HCT116 (cell line): ENCODE measurements around the gene KCNC4. TPM values are rescaled to one million over a fixed set of nuclear protein-coding genes. Genes with fewer than 3 reads are reported as not detected.

Source experiments
- ATAC-seq: fragments of 200-7000 bp; cut with Tn5 transposase; 2 replicates; pipeline ENCODE4 v1.9.1; 2020; ENCODE audit warnings: mild to moderate bottlenecking, moderate library complexity
- BruUV-seq: library from RNA; stranded (reverse); fragments of 400-500 nt; replicated peaks from 2 replicates; lab custom pipeline; 2021; lab: Mats Ljungman, UMichigan
- CTCF ChIA-PET: fragments of 300-600 bp; sonication (Branson Sonifier 250); formaldehyde crosslinking; loops from one replicate; lab custom pipeline; 2021; ENCODE audit warnings: antibody characterized with exemption; lab: Charles Lee
- POLR2A ChIA-PET: fragments of 300-600, 350-600 bp; sonication (Branson Sonifier 250); formaldehyde crosslinking; loops from one replicate; lab custom pipeline; 2021; ENCODE audit warnings: antibody characterized with exemption; lab: Charles Lee
- RAD21 ChIA-PET, 2 experiments: fragments of 300-600 bp; sonication (Branson Sonifier 250); formaldehyde crosslinking; loops; one replicate each; lab custom pipeline; 2023; ENCODE audit warnings: low total read pairs in 2 of 2; ENCODE audit not compliant: uncharacterized antibody in 2 of 2, unreplicated experiment in 2 of 2, low non-redundant PET in 1 of 2; lab: Charles Lee
- DNase-seq: peaks from one replicate; pipeline ENCODE4 v3.0.0-alpha.2; 2010; ENCODE audit warnings: low read depth, low spot score
- H2AFZ ChIP-seq: fragments of 200-600 bp; shearing (Covaris generic), sonication (generic); 2 replicates; pipeline ENCODE4 v1.6.1; 2017; ENCODE audit warnings: low read depth, mixed run types, mixed read lengths, antibody characterized with exemption, low read length; ENCODE audit not compliant: poor library complexity, severe bottlenecking
- H3K27ac ChIP-seq: 2 replicates; pipeline ENCODE4 v1.5.1; 2012; ENCODE audit warnings: low read depth, low read length
- H3K27me3 ChIP-seq: fragments of 200-600 bp; sonication (generic); 2 replicates; pipeline ENCODE4 v1.6.1; 2016; ENCODE audit warnings: mixed run types, low read length, mixed read lengths; ENCODE audit not compliant: insufficient read depth
- H3K36me3 ChIP-seq, 2 experiments: fragments of 200-500 bp in 1 of 2; fragments of 200-600 bp in 1 of 2; sonication (Bioruptor generic) in 1 of 2; sonication (generic) in 1 of 2; 2 replicates each; pipeline versions ENCODE4 v1.5.1 to v1.6.1; 2014 to 2016; ENCODE audit warnings: low read length in 2 of 2, inconsistent platforms in 1 of 2, mixed read lengths in 1 of 2, mixed run types in 1 of 2; ENCODE audit not compliant: insufficient read depth in 2 of 2, control insufficient read depth in 1 of 2
- H3K4me1 ChIP-seq, 2 experiments: fragments of 200-600 bp in 1 of 2; sonication (generic) in 1 of 2; 2 replicates each; pipeline versions ENCODE4 v1.5.1 to v1.6.1; 2012 to 2017; ENCODE audit warnings: low read length in 2 of 2, inconsistent platforms in 1 of 2, mild to moderate bottlenecking in 1 of 2, mixed read lengths in 1 of 2, mixed run types in 1 of 2, moderate library complexity in 1 of 2; ENCODE audit not compliant: insufficient read depth in 2 of 2, control insufficient read depth in 1 of 2
- H3K4me2 ChIP-seq: fragments of 200-600 bp; sonication (generic); 2 replicates; pipeline ENCODE4 v1.6.1; 2017; ENCODE audit warnings: mixed run types, low read length, mixed read lengths
- H3K4me3 ChIP-seq, 2 experiments: fragments of 200-600 bp in 1 of 2; sonication (generic) in 1 of 2; replicated peaks in 1 of 2; 2 replicates each; pipeline ENCODE4 v1.5.1; 2011 to 2016; ENCODE audit warnings: low read length in 2 of 2, control low read depth in 1 of 2, low read depth in 1 of 2, mild to moderate bottlenecking in 1 of 2, mixed read lengths in 1 of 2, mixed run types in 1 of 2
- H3K79me2 ChIP-seq: fragments of 200-600 bp; sonication (generic); 2 replicates; pipeline ENCODE4 v1.6.1; 2017; ENCODE audit warnings: mild to moderate bottlenecking, mixed run types, low read length, moderate library complexity, mixed read lengths; ENCODE audit not compliant: insufficient read depth
- H3K9ac ChIP-seq: fragments of 200-600 bp; sonication (generic); 2 replicates; pipeline ENCODE4 v1.6.1; 2016; ENCODE audit warnings: low read length, mixed read lengths
- H3K9me2 ChIP-seq: fragments of 200-600 bp; sonication (generic), shearing (Covaris generic); 2 replicates; pipeline ENCODE4 v1.6.1; 2017; ENCODE audit warnings: mixed run types, mild to moderate bottlenecking, moderate library complexity; ENCODE audit not compliant: insufficient read depth
- H3K9me3 ChIP-seq, 2 experiments: fragments of 200-500 bp in 1 of 2; fragments of 200-600 bp in 1 of 2; sonication (Bioruptor generic) in 1 of 2; sonication (generic) in 1 of 2; 2 replicates each; pipeline ENCODE4 v1.6.1; 2014 to 2017; ENCODE audit warnings: low read length in 2 of 2, mixed read lengths in 2 of 2, inconsistent platforms in 1 of 2, low read depth in 1 of 2, mild to moderate bottlenecking in 1 of 2, mixed run types in 1 of 2, moderate library complexity in 1 of 2; ENCODE audit not compliant: control insufficient read depth in 1 of 2, insufficient read depth in 1 of 2
- H4K20me1 ChIP-seq: fragments of 200-600 bp; sonication (generic), shearing (Covaris generic); 2 replicates; pipeline ENCODE4 v1.6.1; 2017; ENCODE audit warnings: mixed run types, mild to moderate bottlenecking, moderate library complexity; ENCODE audit not compliant: insufficient read depth
- CBX3 ChIP-seq: IDR thresholded peaks from 2 replicates; pipeline ENCODE4 v1.6.1; 2012; ENCODE audit warnings: low read depth
- CTCF ChIP-seq, 3 experiments: fragments of 200-600 bp in 1 of 3; sonication (generic) in 1 of 3; IDR thresholded peaks in 2 of 3; conservative IDR thresholded peaks in 1 of 3; 2 replicates each; pipeline ENCODE4 v1.5.1; 2012 to 2017; ENCODE audit warnings: low read depth in 2 of 3, low read length in 2 of 3, antibody characterized with exemption in 1 of 3, borderline replicate concordance in 1 of 3, control low read depth in 1 of 3, mild to moderate bottlenecking in 1 of 3, mixed read lengths in 1 of 3, mixed run types in 1 of 3, moderate library complexity in 1 of 3; ENCODE audit not compliant: insufficient read depth in 1 of 3
- POLR2A ChIP-seq: IDR thresholded peaks from 2 replicates; pipeline ENCODE4 v1.7.0; 2011; ENCODE audit warnings: borderline replicate concordance; ENCODE audit not compliant: insufficient read depth, insufficient read length; ENCODE audit errors: extremely low read depth
- POLR2AphosphoS5 ChIP-seq: IDR thresholded peaks from 2 replicates; pipeline ENCODE4 v1.6.1; 2011; ENCODE audit warnings: mild to moderate bottlenecking, low read depth, low read length, moderate library complexity
- SRF ChIP-seq: IDR thresholded peaks from 2 replicates; pipeline ENCODE4 v1.6.1; 2012; ENCODE audit warnings: low read depth
- intact Hi-C: fragments of 100-400 bp; cut with micrococcal nuclease; formaldehyde crosslinking; loops from 2 replicates; pipeline ENCODE4 v1.10.0; 2022
- total RNA-seq: library from RNA; stranded (reverse); gene quantifications from one replicate; pipeline ENCODE4 v1.2.1, GENCODE V29; 2021; ENCODE audit not compliant: unreplicated experiment
- TF ChIP-seq, protein P1 (sequence below): IDR thresholded peaks from 2 replicates; pipeline ENCODE4 v1.6.1; 2011; ENCODE audit warnings: mild to moderate bottlenecking, low read length, moderate library complexity; ENCODE audit not compliant: insufficient replicate concordance; ENCODE audit errors: extremely low read depth
- TF ChIP-seq, protein P2 (sequence below): IDR thresholded peaks from 2 replicates; pipeline ENCODE4 v1.6.1; 2012

KCNC4 gene
- total RNA-seq, 1 experiment from 2014 or later, result 13.0 TPM

DNA sequence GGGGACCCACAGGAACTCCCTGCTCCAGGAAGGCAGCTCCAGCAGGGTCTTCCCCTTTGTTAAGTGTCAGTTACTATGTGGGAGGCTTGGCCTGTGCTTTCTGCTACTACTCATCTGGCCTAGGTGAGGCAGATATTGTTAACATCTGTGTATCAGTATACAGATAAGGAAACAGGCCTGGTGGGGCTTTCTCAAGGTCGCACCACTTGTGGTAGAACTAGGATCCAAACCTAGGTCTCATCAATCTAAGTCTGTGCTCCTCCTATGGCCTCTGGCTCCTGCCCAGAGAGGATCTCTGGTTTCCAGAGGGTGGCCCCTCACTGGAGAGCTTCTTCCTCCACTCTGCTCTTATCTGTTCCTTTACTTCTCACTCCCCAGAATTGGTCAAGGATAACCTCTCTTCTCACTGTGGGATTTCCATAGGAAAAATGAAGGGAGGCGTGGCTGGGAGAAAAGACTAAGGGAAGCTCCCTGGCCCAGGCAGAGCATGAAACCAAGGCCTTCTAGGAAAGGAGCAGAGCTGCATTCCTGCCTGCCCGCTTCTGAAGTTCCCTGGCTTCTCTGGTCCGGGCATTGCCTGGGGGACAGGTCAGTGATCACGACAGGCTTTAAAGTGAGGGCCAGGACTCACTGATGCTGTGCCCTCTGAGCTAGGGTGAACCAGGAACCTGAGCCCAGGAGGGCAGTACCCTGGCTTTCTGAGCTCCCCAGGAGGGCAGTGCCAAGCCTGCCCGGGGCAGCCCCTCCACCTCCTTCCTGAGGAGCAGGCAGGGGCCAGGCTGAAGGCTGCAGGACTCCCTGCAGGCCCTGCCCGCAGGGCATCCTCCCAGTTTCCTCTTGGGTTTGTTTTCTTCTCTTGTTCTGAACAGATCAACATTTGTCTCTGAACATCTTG is 5.8 kb downstream of the KCNC4 start:
- Histone ChIP-seq H3K27ac (no peak overlapping the region), H3K9me2 (no peaks in the 10 kb centered on the region), H3K27me3 (no peaks in the 10 kb centered on the region), H3K4me3 (no peak overlapping the region), H3K36me3 (no peaks in the 10 kb centered on the region), H3K9ac (no peak overlapping the region), H3K79me2 (peaks cover 11% of the 10 kb centered on the region; the same call in 1 of the 2 replicates), H3K4me2 (no peak overlapping the region), H3K4me1 (peaks cover 0 to 14% of the 10 kb centered on the region in 2 experiments; a peak in 2 of 4 replicates), H3K9me3 (no peaks in the 10 kb centered on the region), H4K20me1 (no peaks in the 10 kb centered on the region), H2AFZ (no peak overlapping the region)
- no TSS peak for BruUV-seq
- intact Hi-C loops, result no loop called here
- ChIA-PET RAD21 (no interaction called here), POLR2A (no interaction called here), CTCF (interaction anchor here (1.5 to 2.1 kb wide), 2 partner anchors 8 to 280 kb away, joined by 3 to 6 read pairs; no protein-coding TSS in a partner anchor)
- ATAC-seq (no peak), DNase-seq (no peak)
- TF ChIP-seq CTCF (IDR thresholded peaks at IDR 0.05 in 2 of 3, conservative IDR thresholded peaks at IDR 0.05 in 1 of 3; ENCODE audit: borderline replicate concordance in 1 of 3, insufficient read depth in 1 of 3, low read depth in 2 of 3, low read length in 2 of 3) (no peak), POLR2AphosphoS5 (no peak), SRF (no peak), CBX3 (no peak), POLR2A (no peak)
- TF ChIP-seq, protein P1, sequence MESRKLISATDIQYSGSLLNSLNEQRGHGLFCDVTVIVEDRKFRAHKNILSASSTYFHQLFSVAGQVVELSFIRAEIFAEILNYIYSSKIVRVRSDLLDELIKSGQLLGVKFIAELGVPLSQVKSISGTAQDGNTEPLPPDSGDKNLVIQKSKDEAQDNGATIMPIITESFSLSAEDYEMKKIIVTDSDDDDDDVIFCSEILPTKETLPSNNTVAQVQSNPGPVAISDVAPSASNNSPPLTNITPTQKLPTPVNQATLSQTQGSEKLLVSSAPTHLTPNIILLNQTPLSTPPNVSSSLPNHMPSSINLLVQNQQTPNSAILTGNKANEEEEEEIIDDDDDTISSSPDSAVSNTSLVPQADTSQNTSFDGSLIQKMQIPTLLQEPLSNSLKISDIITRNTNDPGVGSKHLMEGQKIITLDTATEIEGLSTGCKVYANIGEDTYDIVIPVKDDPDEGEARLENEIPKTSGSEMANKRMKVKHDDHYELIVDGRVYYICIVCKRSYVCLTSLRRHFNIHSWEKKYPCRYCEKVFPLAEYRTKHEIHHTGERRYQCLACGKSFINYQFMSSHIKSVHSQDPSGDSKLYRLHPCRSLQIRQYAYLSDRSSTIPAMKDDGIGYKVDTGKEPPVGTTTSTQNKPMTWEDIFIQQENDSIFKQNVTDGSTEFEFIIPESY, result no peak
- TF ChIP-seq, protein P2, sequence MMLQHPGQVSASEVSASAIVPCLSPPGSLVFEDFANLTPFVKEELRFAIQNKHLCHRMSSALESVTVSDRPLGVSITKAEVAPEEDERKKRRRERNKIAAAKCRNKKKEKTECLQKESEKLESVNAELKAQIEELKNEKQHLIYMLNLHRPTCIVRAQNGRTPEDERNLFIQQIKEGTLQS, result no peak
